ENCODE measurements around the gene CGB3. TPM values are rescaled to one million over a fixed set of nuclear protein-coding genes. Genes with fewer than 3 reads are reported as not detected.
"Not testable (repeated sequence)": the region's sequence is repeated elsewhere in the genome, so short reads cannot be mapped to it uniquely, and the experiment has no call there.

The CGB3 gene
- total RNA-seq, 1 donor from 2014 or later: not detected

GRCh38 chr19:49042666-49043065 is 18.5 kb upstream of the CGB3 start:
- not testable (repeated sequence) for DNase-seq (ENCODE audit: low read depth in 2 of 2)

- DNase-seq (ENCODE audit: low read depth in 2 of 2): no peak
Measured at GRCh38 chr19:49042177-49042576, 18.0 kb upstream of the CGB3 start.

- DNase-seq (ENCODE audit: low read depth in 2 of 2): not testable (repeated sequence)
Measured at GRCh38 chr19:49039736-49040135, 15.6 kb upstream of the CGB3 start.

- DNase-seq (ENCODE audit: low read depth in 2 of 2): peak in 1 of 2 donors; percentile 53
Measured at GRCh38 chr19:49038557-49039276, 14.6 kb upstream of the CGB3 start.

- not testable (repeated sequence) for DNase-seq (ENCODE audit: low read depth in 2 of 2)
Measured at GRCh38 chr19:49038111-49038510, 14.0 kb upstream of the CGB3 start.

GRCh38 chr19:49036815-49037214 is 12.7 kb upstream of the CGB3 start, which contains the start of gene CGB1:
Gene CGB1 (minus strand): TSS chr19:49036895. CDS start chr19:49036711, 184 bp downstream.
- not testable (repeated sequence) for DNase-seq (ENCODE audit: low read depth in 2 of 2)

GRCh38 chr19:49031642-49032301 is 7.6 kb upstream of the CGB3 start, which contains the start of gene CGB2:
Gene CGB2 (plus strand): TSS chr19:49031890. CDS start chr19:49032096, 206 bp downstream.
- DNase-seq (ENCODE audit: low read depth in 2 of 2): peak in 1 of 2 donors; percentile 19

- not testable (repeated sequence) for DNase-seq (ENCODE audit: low read depth in 2 of 2)
Measured at GRCh38 chr19:49030323-49030722, 6.2 kb upstream of the CGB3 start.

- DNase-seq (ENCODE audit: low read depth in 2 of 2): not testable (repeated sequence)
Measured at GRCh38 chr19:49029749-49030148, 5.6 kb upstream of the CGB3 start.

- not testable (repeated sequence) for DNase-seq (ENCODE audit: low read depth in 2 of 2)
Measured at GRCh38 chr19:49028686-49029085, 4.6 kb upstream of the CGB3 start.

- not testable (repeated sequence) for DNase-seq (ENCODE audit: low read depth in 2 of 2)
Measured at GRCh38 chr19:49025599-49025998, 1.5 kb upstream of the CGB3 start.

GRCh38 chr19:49025088-49025487 is 955 bp upstream of the CGB3 start:
- DNase-seq (ENCODE audit: low read depth in 2 of 2): not testable (repeated sequence)

GRCh38 chr19:49022116-49022515 is 2.0 kb downstream of the CGB3 start:
- DNase-seq (ENCODE audit: low read depth in 2 of 2): no peak

- DNase-seq (ENCODE audit: low read depth in 2 of 2): no peak
Measured at GRCh38 chr19:49020931-49021895, 2.9 kb downstream of the CGB3 start.

GRCh38 chr19:49020342-49020741 is 3.8 kb downstream of the CGB3 start:
- no peak for DNase-seq (ENCODE audit: low read depth in 2 of 2)

GRCh38 chr19:49019242-49019932 is 4.7 kb downstream of the CGB3 start:
- DNase-seq (ENCODE audit: low read depth in 2 of 2): peak; percentile 54 to 64

GRCh38 chr19:49018388-49019241 is 5.5 kb downstream of the CGB3 start:
- not testable (repeated sequence) for DNase-seq (ENCODE audit: low read depth in 2 of 2)

GRCh38 chr19:49017666-49018351 is 6.3 kb downstream of the CGB3 start:
- peak; percentile 60 to 72 for DNase-seq (ENCODE audit: low read depth in 2 of 2)

GRCh38 chr19:49017041-49017665 is 7.0 kb downstream of the CGB3 start, which contains the start of gene LHB:
Gene LHB (minus strand): TSS chr19:49017091. CDS start chr19:49017081, 10 bp downstream.
- no peak for DNase-seq (ENCODE audit: low read depth in 2 of 2)

All from lung microvascular endothelial cell (primary cell).